K562 (cell line): ENCODE results near the gene NDOR1. TPM values are rescaled to one million over a fixed set of nuclear protein-coding genes. Genes with fewer than 3 reads are reported as not detected.

Experiments
- BRD9 ChIP-seq: fragments of 450-650 bp; IDR thresholded peaks from 2 replicates; pipeline ENCODE4 v1.6.1; 2018; ENCODE audit warnings: low read depth; ENCODE audit not compliant: partially characterized antibody
- BRF1 ChIP-seq: IDR thresholded peaks from 3 replicates; pipeline ENCODE4 v1.6.1; 2011; ENCODE audit warnings: borderline replicate concordance, mild to moderate bottlenecking; ENCODE audit not compliant: insufficient read length; ENCODE audit errors: extremely low read depth
- EGR1 ChIP-seq: fragments of 450-650 bp; conservative IDR thresholded peaks from 2 replicates; pipeline ENCODE4 v1.6.1; 2017; ENCODE audit warnings: mild to moderate bottlenecking
- FOSL1 ChIP-seq: fragments of 200-800 bp; sonication (Bioruptor generic); conservative IDR thresholded peaks from 2 replicates; pipeline ENCODE4 v1.6.1; 2016; ENCODE audit warnings: missing genetic modification characterization, missing compliant biosample characterization
- HDAC6 ChIP-seq: IDR thresholded peaks from 2 replicates; pipeline ENCODE4 v1.6.1; 2012; ENCODE audit warnings: low read depth, mild to moderate bottlenecking, control low read depth, inconsistent platforms, low read length, moderate library complexity
- HNRNPLL ChIP-seq: fragments of 200-400 bp; formaldehyde crosslinking; IDR thresholded peaks from 2 replicates; pipeline ENCODE4 v1.6.1; 2017; ENCODE audit warnings: low read length, low read depth, mild to moderate bottlenecking; ENCODE audit not compliant: poor library complexity, severe bottlenecking
- NEUROD1 ChIP-seq: fragments of 150-350 bp; IDR thresholded peaks from 2 replicates; pipeline ENCODE4 v1.6.1; 2014; ENCODE audit warnings: borderline replicate concordance, low read length, low read depth; ENCODE audit not compliant: partially characterized antibody
- NR3C1 ChIP-seq: sonication (generic); formaldehyde crosslinking; IDR thresholded peaks from 2 replicates; pipeline ENCODE4 v1.8.1; 2022; ENCODE audit warnings: missing genetic modification reagents
- PCBP1 ChIP-seq: fragments of 200-400 bp; formaldehyde crosslinking; IDR thresholded peaks from 2 replicates; pipeline ENCODE4 v1.6.1; 2018; ENCODE audit warnings: mild to moderate bottlenecking, low read depth, low read length; ENCODE audit not compliant: poor library complexity, severe bottlenecking
- RBM22 ChIP-seq: fragments of 200-400 bp; formaldehyde crosslinking; IDR thresholded peaks from 2 replicates; pipeline ENCODE4 v1.6.1; 2018; ENCODE audit warnings: low read length, low read depth; ENCODE audit not compliant: poor library complexity, severe bottlenecking
- TRIM28 ChIP-seq: fragments of 450-650 bp; IDR thresholded peaks from 2 replicates; pipeline ENCODE4 v1.6.1; 2017
- U2AF2 ChIP-seq: fragments of 200-400 bp; formaldehyde crosslinking; optimal IDR thresholded peaks from 2 replicates; pipeline ENCODE3; 2017; ENCODE audit warnings: low read depth, mild to moderate bottlenecking, low read length
- polyA plus RNA-seq, 8 experiments: library from polyadenylated mRNA; depleted of rRNA in 4 of 8; stranded (reverse) in 5 of 8; unstranded in 3 of 8; fragments of >200 nt; fragmentation: Nextera tagmentation in 2 of 8; fragmentation: Illumina TruSeq in 1 of 8; extraction: Ambion mirVana in 2 of 8; extraction: Trizol in 1 of 8; gene quantifications; 2 replicates each; pipeline versions ENCODE4 v1.2.1 to v1.2.3, GENCODE V29; 2011 to 2014; ENCODE audit warnings: inconsistent platforms in 1 of 8, missing spikeins in 1 of 8
- total RNA-seq, 7 experiments: library from RNA; depleted of rRNA in 6 of 7; stranded (reverse); fragments of >200 nt in 6 of 7; fragmentation: Illumina TruSeq in 2 of 7; extraction: Trizol in 2 of 7; gene quantifications; 2 replicates each; pipeline versions ENCODE4 v1.2.1 to v1.2.3, GENCODE V29; 2011 to 2021; ENCODE audit warnings: low replicate concordance in 1 of 7
- TF ChIP-seq, protein P1 (sequence below): sonication (generic); formaldehyde crosslinking; IDR thresholded peaks from 2 replicates; pipeline ENCODE4 v1.8.0; 2023; ENCODE audit warnings: mild to moderate bottlenecking, missing genetic modification reagents
- TF ChIP-seq, protein P2 (sequence below): fragments of 450-650 bp; IDR thresholded peaks from 2 replicates; pipeline ENCODE4 v1.6.1; 2016; ENCODE audit warnings: mild to moderate bottlenecking
- TF ChIP-seq, protein P3 (sequence below): sonication (generic); formaldehyde crosslinking; IDR thresholded peaks from 2 replicates; pipeline ENCODE4 v1.8.0; 2022; ENCODE audit warnings: missing genetic modification reagents, mild to moderate bottlenecking, moderate library complexity, borderline replicate concordance
- TF ChIP-seq, protein P4 (sequence below), 2 experiments: fragments of 200-800 bp in 1 of 2; sonication (Bioruptor generic) in 1 of 2; sonication (generic) in 1 of 2; formaldehyde crosslinking in 1 of 2; IDR thresholded peaks in 1 of 2; conservative IDR thresholded peaks in 1 of 2; 2 replicates each; pipeline versions ENCODE4 v1.5.0 to v1.6.1; 2016 to 2020; ENCODE audit warnings: missing compliant biosample characterization in 1 of 2, missing genetic modification characterization in 1 of 2, missing genetic modification reagents in 1 of 2

Gene NDOR1
- total and polyA plus RNA-seq, 9 of the 15 experiments (the other 6 are each of a cell fraction or from before 2014, with no cell fraction given) = 0.06 to 36.9 (median 6.9) TPM

DNA sequence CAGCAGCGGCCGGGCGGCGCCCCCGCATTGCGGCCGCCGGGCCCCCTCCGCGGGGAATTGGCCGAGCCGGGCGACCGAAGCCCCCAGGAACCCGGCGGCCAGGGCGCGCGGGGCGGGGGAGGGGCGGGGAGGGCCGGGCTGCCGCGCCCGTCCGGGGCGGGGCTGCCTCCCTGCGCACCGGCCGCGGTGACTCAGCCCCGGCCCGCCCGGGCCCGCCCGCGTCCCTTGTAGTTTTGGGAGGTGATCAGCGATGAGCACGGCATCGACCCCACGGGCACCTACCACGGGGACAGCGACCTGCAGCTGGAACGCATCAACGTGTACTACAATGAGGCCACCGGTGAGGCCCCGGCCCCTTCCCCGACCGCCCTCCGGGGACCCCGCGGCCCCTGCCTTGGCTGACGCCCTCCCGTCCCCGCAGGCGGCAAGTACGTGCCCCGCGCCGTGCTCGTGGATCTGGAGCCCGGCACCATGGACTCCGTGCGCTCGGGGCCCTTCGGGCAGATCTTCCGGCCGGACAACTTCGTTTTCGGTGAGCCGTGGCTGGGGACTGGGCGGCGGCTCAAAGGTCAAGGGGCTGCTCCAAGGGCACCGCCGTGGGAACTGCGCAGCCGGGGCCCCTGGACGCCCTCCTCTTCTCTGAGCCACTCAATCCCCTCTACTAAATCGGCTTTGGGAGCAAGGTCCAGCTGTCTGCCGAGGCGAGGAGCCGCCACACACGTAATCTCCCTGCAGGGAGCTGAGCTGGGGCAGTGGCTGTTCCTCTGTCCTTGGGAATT, 36.2 kb downstream of the NDOR1 start (continued):
- TF ChIP-seq, protein P1, sequence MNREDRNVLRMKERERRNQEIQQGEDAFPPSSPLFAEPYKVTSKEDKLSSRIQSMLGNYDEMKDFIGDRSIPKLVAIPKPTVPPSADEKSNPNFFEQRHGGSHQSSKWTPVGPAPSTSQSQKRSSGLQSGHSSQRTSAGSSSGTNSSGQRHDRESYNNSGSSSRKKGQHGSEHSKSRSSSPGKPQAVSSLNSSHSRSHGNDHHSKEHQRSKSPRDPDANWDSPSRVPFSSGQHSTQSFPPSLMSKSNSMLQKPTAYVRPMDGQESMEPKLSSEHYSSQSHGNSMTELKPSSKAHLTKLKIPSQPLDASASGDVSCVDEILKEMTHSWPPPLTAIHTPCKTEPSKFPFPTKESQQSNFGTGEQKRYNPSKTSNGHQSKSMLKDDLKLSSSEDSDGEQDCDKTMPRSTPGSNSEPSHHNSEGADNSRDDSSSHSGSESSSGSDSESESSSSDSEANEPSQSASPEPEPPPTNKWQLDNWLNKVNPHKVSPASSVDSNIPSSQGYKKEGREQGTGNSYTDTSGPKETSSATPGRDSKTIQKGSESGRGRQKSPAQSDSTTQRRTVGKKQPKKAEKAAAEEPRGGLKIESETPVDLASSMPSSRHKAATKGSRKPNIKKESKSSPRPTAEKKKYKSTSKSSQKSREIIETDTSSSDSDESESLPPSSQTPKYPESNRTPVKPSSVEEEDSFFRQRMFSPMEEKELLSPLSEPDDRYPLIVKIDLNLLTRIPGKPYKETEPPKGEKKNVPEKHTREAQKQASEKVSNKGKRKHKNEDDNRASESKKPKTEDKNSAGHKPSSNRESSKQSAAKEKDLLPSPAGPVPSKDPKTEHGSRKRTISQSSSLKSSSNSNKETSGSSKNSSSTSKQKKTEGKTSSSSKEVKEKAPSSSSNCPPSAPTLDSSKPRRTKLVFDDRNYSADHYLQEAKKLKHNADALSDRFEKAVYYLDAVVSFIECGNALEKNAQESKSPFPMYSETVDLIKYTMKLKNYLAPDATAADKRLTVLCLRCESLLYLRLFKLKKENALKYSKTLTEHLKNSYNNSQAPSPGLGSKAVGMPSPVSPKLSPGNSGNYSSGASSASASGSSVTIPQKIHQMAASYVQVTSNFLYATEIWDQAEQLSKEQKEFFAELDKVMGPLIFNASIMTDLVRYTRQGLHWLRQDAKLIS (CRISPR knock-in tag) = peak; percentile 68; the same call in 1 of the 2 replicates
- TF ChIP-seq EGR1 (no peak), HNRNPLL (peak; percentile 14), U2AF2 (no peak), HDAC6 (no peak), BRF1 (no peak), TRIM28 (no peak), PCBP1 (no peak), BRD9 (no peak), NR3C1 (CRISPR knock-in tag) (0 out of 2 replicates have a peak, but pooled peaks have one; percentile 61), RBM22 (peak; percentile 94), NEUROD1 (no peak), FOSL1 (tag) (peak; percentile 87)
- TF ChIP-seq, protein P2, sequence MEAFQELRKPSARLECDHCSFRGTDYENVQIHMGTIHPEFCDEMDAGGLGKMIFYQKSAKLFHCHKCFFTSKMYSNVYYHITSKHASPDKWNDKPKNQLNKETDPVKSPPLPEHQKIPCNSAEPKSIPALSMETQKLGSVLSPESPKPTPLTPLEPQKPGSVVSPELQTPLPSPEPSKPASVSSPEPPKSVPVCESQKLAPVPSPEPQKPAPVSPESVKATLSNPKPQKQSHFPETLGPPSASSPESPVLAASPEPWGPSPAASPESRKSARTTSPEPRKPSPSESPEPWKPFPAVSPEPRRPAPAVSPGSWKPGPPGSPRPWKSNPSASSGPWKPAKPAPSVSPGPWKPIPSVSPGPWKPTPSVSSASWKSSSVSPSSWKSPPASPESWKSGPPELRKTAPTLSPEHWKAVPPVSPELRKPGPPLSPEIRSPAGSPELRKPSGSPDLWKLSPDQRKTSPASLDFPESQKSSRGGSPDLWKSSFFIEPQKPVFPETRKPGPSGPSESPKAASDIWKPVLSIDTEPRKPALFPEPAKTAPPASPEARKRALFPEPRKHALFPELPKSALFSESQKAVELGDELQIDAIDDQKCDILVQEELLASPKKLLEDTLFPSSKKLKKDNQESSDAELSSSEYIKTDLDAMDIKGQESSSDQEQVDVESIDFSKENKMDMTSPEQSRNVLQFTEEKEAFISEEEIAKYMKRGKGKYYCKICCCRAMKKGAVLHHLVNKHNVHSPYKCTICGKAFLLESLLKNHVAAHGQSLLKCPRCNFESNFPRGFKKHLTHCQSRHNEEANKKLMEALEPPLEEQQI = no peak
- TF ChIP-seq, protein P3, sequence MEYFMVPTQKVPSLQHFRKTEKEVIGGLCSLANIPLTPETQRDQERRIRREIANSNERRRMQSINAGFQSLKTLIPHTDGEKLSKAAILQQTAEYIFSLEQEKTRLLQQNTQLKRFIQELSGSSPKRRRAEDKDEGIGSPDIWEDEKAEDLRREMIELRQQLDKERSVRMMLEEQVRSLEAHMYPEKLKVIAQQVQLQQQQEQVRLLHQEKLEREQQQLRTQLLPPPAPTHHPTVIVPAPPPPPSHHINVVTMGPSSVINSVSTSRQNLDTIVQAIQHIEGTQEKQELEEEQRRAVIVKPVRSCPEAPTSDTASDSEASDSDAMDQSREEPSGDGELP (CRISPR knock-in tag) = peak; percentile 31; the same call in 1 of the 2 replicates
- TF ChIP-seq, protein P4, sequence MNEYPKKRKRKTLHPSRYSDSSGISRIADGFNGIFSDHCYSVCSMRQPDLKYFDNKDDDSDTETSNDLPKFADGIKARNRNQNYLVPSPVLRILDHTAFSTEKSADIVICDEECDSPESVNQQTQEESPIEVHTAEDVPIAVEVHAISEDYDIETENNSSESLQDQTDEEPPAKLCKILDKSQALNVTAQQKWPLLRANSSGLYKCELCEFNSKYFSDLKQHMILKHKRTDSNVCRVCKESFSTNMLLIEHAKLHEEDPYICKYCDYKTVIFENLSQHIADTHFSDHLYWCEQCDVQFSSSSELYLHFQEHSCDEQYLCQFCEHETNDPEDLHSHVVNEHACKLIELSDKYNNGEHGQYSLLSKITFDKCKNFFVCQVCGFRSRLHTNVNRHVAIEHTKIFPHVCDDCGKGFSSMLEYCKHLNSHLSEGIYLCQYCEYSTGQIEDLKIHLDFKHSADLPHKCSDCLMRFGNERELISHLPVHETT (CRISPR knock-in tag; conservative IDR thresholded peaks at IDR 0.05 in 1 of 2, IDR thresholded peaks at IDR 0.05 in 1 of 2) = peak in 1 of 2 experiments; percentile 86; a peak in 1 of 4 replicates
